CD4-positive, alpha-beta T cell treated with Interleukin-12 subunit alpha and Interleukin-12 subunit beta, for 1 hour (primary cell): ENCODE results near the gene LMO7.

Source experiments
- DNase-seq: peaks from one replicate; pipeline ENCODE4 v3.0.0-alpha.2; 2020

Gene LMO7

GRCh38 chr13:75860935-75861334, 224.8 kb downstream of the LMO7 start:
- no peak for DNase-seq

- no peak for DNase-seq
Measured at GRCh38 chr13:75861786-75862185, 225.7 kb downstream of the LMO7 start.

GRCh38 chr13:75864718-75865117, 228.6 kb downstream of the LMO7 start:
- no peak for DNase-seq

- no peak for DNase-seq
Measured at GRCh38 chr13:75867379-75868117, 231.4 kb downstream of the LMO7 start.

- DNase-seq = peak; percentile 42
Measured at GRCh38 chr13:75869981-75870380, 233.9 kb downstream of the LMO7 start.

- DNase-seq = peak; percentile 44
Measured at GRCh38 chr13:75870397-75870903, 234.3 kb downstream of the LMO7 start.

GRCh38 chr13:75871059-75871458, 234.9 kb downstream of the LMO7 start:
- no peak for DNase-seq

GRCh38 chr13:75872980-75873379, 236.8 kb downstream of the LMO7 start:
- no peak for DNase-seq

GRCh38 chr13:75873494-75873893, 237.4 kb downstream of the LMO7 start:
- no peak for DNase-seq

- no peak for DNase-seq
Measured at GRCh38 chr13:75875450-75875849, 239.3 kb downstream of the LMO7 start.

- DNase-seq = peak; percentile 64
Measured at GRCh38 chr13:75876142-75877050, 240.3 kb downstream of the LMO7 start.

GRCh38 chr13:75877071-75877470, 240.9 kb downstream of the LMO7 start:
- no peak for DNase-seq

GRCh38 chr13:75879656-75880055, 243.5 kb downstream of the LMO7 start:
- DNase-seq = no peak

- DNase-seq = no peak
Measured at GRCh38 chr13:75881109-75881775, 245.1 kb downstream of the LMO7 start.

GRCh38 chr13:75882261-75882660, 246.1 kb downstream of the LMO7 start:
- DNase-seq = no peak

GRCh38 chr13:75889427-75889826, 253.3 kb downstream of the LMO7 start:
- no peak for DNase-seq

GRCh38 chr13:75895168-75895567, 259.0 kb downstream of the LMO7 start:
- DNase-seq = no peak

GRCh38 chr13:75896271-75896670, 260.1 kb downstream of the LMO7 start:
- no peak for DNase-seq

GRCh38 chr13:75897386-75897785, 261.3 kb downstream of the LMO7 start:
- no peak for DNase-seq

GRCh38 chr13:75901501-75901900, 265.4 kb downstream of the LMO7 start:
- no peak for DNase-seq

GRCh38 chr13:75902166-75903104, 266.3 kb downstream of the LMO7 start:
- DNase-seq = no peak

- no peak for DNase-seq
Measured at GRCh38 chr13:75904012-75904411, 267.9 kb downstream of the LMO7 start.
